Measurements from ENCODE around the gene ZNFX1.

GRCh38 chr20:49270736-49271135 is 7.1 kb downstream of the ZNFX1 start:
- TF ChIP-seq CTCF (IDR thresholded peaks at IDR 0.05; ENCODE audit: insufficient read depth, low read length) (no peak), GABPA (IDR thresholded peaks at IDR 0.05; ENCODE audit: low read depth) (no peak), POLR2AphosphoS5 (IDR thresholded peaks at IDR 0.05; ENCODE audit: low read depth) (no peak), REST (IDR thresholded peaks at IDR 0.05; ENCODE audit: insufficient replicate concordance, low read depth) (no peak)
